GF-D8 (cell line): ENCODE data around the gene PPM1L.

Experiments
- DNase-seq: peaks from one replicate; lab custom pipeline; 2025; lab: John Stamatoyannopoulos, UW

Gene PPM1L

GRCh38 chr3:161101609-161102008, 345.6 kb downstream of the PPM1L start:
- DNase-seq = no peak

- no peak for DNase-seq
These were observed 347.9 kb downstream of the PPM1L start for GRCh38 chr3:161103776-161104385.

- DNase-seq = peak; percentile 44
These were observed 348.8 kb downstream of the PPM1L start, which contains the start of gene B3GALNT1 for GRCh38 chr3:161104561-161105551. Gene B3GALNT1 (minus strand): TSS chr3:161105349. CDS start chr3:161086754, 18,595 bp downstream.

GRCh38 chr3:161107311-161107710, 351.3 kb downstream of the PPM1L start:
- no peak for DNase-seq

- DNase-seq = no peak
These were observed 352.8 kb downstream of the PPM1L start for GRCh38 chr3:161108840-161109239.

GRCh38 chr3:161117646-161118045, 361.6 kb downstream of the PPM1L start:
- no peak for DNase-seq

- no peak for DNase-seq
These were observed 370.5 kb downstream of the PPM1L start for GRCh38 chr3:161126495-161126894.
